Measurements from ENCODE around the gene PLEKHA8.

DNA sequence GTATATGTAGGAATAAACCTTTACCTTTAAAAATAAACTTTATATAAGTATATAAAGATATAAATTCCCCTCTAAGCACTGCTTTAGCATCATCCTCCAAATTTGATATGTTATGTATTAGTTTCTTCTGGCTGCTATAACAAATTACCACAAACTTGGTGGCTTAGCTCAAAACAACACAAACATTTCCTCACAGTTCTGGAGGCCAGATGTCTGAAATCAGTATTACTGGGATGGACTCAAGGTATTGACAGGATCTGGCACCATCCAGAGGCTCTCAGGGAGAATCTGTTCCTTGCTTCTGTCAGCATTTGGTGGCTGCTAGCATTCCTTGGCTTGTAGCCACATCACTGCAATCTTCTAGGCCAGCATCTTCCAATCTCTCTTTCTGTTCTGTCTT lies 31.9 kb upstream of the PLEKHA8 start:
- TF ChIP-seq, protein P1, sequence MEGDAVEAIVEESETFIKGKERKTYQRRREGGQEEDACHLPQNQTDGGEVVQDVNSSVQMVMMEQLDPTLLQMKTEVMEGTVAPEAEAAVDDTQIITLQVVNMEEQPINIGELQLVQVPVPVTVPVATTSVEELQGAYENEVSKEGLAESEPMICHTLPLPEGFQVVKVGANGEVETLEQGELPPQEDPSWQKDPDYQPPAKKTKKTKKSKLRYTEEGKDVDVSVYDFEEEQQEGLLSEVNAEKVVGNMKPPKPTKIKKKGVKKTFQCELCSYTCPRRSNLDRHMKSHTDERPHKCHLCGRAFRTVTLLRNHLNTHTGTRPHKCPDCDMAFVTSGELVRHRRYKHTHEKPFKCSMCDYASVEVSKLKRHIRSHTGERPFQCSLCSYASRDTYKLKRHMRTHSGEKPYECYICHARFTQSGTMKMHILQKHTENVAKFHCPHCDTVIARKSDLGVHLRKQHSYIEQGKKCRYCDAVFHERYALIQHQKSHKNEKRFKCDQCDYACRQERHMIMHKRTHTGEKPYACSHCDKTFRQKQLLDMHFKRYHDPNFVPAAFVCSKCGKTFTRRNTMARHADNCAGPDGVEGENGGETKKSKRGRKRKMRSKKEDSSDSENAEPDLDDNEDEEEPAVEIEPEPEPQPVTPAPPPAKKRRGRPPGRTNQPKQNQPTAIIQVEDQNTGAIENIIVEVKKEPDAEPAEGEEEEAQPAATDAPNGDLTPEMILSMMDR (conservative IDR thresholded peaks at IDR 0.05; ENCODE audit: low read length) = no peak
- TF ChIP-seq EZH2phosphoT487 (IDR thresholded peaks at IDR 0.05; ENCODE audit: borderline replicate concordance, low read depth, low read length) = no peak
